D721Med (cell line): ENCODE results near the gene ST3GAL2.

Source experiments
- DNase-seq: peaks from one replicate; pipeline ENCODE4 v3.0.0; 2011; ENCODE audit warnings: low spot score; ENCODE audit not compliant: insufficient read length
- FAIRE-seq: peaks from 2 replicates; lab custom pipeline; 2011; peaks lifted over from hg19 to GRCh38; lab: Jason Lieb, UNC
- TF ChIP-seq, protein P1 (sequence below): IDR thresholded peaks from 2 replicates; pipeline ENCODE4 v1.5.1; 2012; ENCODE audit warnings: mild to moderate bottlenecking, control low read depth; ENCODE audit not compliant: insufficient read depth; ENCODE audit errors: missing control alignments

The ST3GAL2 gene

DNA sequence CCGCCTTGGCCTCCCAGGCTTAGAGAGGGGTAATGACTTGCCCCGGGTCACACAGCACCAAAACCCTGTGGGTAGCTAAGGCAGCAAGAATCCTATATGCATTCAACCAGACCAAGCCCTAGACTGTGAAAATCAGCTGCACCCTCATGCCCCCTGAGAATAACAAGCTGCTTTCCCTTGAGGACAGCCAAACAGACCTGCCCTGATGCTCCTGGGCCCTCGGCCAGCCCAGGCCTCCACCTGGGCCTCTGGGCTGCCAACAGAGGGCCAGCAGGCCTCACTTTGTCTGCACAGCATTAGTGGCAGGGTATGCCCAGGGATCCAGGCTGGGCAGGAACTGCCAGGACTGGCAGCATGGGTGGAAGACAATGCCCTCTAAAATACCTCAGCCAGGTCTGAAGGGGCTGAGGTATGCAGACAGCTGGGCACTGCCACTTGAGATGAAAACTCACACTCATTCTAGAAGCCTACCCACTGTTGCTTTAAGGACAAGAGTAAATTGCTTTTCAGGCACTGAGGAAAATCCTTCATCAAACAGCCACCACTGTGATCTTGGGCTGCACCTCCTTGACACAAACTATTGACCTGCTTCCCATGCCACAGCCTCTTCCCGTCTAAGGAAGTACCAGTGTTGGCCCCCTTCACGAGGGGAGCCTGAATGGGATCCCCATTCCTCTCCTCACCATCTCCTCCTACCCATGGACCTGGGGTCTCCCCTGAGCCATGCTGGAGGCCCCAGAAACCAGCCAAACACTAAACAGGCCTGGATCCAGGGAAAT, 8.8 kb downstream of the ST3GAL2 start:
- DNase-seq: no peak
- TF ChIP-seq, protein P1, sequence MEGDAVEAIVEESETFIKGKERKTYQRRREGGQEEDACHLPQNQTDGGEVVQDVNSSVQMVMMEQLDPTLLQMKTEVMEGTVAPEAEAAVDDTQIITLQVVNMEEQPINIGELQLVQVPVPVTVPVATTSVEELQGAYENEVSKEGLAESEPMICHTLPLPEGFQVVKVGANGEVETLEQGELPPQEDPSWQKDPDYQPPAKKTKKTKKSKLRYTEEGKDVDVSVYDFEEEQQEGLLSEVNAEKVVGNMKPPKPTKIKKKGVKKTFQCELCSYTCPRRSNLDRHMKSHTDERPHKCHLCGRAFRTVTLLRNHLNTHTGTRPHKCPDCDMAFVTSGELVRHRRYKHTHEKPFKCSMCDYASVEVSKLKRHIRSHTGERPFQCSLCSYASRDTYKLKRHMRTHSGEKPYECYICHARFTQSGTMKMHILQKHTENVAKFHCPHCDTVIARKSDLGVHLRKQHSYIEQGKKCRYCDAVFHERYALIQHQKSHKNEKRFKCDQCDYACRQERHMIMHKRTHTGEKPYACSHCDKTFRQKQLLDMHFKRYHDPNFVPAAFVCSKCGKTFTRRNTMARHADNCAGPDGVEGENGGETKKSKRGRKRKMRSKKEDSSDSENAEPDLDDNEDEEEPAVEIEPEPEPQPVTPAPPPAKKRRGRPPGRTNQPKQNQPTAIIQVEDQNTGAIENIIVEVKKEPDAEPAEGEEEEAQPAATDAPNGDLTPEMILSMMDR: no peak
- FAIRE-seq: no peak

GRCh38 chr16:70428178-70428998, 10.5 kb downstream of the ST3GAL2 start:
- TF ChIP-seq, protein P1: no peak
- no peak for FAIRE-seq

GRCh38 chr16:70427786-70428177, 11.1 kb downstream of the ST3GAL2 start:
- DNase-seq (no peak), FAIRE-seq (no peak)
- TF ChIP-seq, protein P1: no peak

More at GRCh38 chr16:70428178-70428998, 10.5 kb downstream of the ST3GAL2 start:
- no peak for DNase-seq

DNA sequence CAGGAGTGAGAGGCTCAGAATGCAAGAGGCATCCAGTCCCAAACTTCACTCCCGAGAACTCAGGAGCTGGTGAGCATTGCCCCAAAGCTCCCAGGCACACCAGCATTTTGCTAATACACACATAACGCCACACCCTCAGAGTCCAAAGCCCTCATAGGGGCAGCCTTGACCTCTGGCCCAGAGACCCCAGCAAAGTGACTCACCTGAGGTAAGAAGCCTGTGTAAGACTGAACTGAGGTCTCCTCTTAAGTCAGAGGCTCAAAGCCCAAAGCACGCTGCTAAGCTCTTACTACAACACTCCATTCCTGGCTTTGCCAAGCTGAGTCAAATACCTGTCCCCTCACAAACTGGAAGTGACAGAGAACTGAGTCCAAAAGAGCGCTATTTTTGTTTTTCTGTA, 16.4 kb downstream of the ST3GAL2 start:
- FAIRE-seq (no peak), DNase-seq (no peak)
- TF ChIP-seq, protein P1: no peak

GRCh38 chr16:70421473-70422311, 17.2 kb downstream of the ST3GAL2 start:
- TF ChIP-seq, protein P1: no peak
- DNase-seq (no peak), FAIRE-seq (no peak)

DNA sequence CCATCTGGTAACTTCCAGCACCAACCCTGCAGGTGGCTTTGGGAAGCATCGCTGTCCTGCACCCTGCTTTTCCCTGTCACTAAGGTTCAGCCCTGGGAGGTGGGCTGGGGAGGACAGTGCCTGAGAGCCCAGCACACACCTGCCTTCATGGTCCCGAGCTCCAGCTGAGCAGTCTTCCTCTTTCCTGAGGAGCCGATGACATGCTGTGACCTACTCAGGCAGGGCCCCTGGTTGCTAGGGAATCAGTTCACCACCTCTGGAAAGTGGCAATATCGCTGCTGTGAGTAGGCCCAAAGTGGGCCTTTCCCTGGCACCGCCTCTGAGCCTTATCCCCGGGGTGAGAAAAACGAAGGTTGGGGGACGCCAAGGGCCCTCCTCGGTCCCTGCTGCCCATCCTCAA, 17.9 kb downstream of the ST3GAL2 start:
- TF ChIP-seq, protein P1: no peak
- DNase-seq: no peak
- FAIRE-seq: no peak
